Islet of Langerhans (tissue), 1 donor: ENCODE measurements around the gene ZNF486.
"Not testable (repeated sequence)": the region's sequence is repeated elsewhere in the genome, so short reads cannot be mapped to it uniquely, and the experiment has no call there.

Source experiments
- FAIRE-seq: peaks from one replicate; lab custom pipeline; 2011; peaks lifted over from hg19 to GRCh38; lab: Jason Lieb, UNC

The ZNF486 gene

DNA sequence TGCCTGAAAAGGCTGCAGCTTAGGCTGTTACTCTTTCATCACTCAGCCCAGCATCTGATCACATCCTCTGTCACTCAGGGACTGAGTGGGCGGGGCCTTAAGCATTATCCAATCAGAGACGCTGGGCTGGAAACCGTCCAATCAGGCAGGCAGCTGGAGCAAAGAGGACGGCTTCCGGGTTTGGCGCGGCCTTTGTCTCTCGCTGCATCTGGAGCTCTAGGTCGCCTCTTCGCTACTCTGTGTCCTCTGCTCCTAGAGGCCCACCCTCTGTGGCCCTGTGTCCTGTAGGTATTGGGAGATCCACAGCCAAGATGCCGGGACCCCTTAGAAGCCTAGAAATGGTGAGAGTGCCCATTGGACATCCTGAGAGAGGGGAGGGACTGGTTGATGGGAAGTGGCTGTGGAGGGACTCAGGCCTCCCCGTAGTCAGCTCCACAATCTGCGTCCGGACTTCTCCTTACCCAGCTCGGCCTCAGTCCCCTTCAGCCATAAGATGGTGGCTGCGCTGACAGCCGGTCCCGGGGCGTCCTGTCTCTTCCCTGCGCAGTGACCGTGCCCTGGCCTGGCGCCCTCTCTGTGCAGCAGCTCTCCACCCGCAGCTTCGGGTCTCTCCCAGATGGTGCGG is at the start of gene ZNF486:
Gene ZNF486 (plus strand): TSS at position 195 of the 625 bp plus-strand sequence. CDS start 117 bp downstream, at position 312.
- peak; percentile 84 for FAIRE-seq

DNA sequence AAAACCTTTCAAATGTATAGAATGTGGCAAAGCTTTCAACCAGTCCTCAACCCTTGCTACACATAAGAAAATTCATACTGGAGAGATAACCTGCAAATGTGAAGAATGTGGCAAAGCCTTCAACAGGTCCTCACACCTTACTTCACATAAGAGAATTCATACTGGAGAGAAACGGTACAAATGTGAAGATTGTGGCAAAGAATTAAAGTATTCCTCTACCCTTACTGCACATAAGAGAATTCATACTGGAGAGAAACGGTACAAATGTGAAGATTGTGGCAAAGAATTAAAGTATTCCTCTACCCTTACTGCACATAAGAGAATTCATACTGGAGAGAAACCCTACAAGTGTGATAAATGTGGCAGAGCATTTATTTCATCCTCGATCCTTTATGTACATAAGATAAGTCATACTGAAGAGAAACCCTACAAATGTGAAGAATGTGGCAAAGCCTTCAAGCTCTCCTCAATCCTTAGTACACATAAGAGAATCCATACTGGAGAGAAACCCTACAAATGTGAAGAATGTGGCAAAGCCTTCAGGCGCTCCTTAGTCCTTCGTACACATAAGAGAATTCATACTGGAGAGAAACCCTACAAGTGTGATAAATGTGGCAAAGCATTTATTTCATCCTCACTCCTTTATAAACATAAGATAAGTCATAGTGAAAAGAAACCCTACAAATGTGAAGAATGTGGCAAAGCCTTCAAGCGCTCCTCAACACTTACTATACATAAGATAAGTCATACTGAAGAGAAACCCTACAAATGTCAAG is 48.8 kb upstream of the ZNF486 start:
- not testable (repeated sequence) for FAIRE-seq

DNA sequence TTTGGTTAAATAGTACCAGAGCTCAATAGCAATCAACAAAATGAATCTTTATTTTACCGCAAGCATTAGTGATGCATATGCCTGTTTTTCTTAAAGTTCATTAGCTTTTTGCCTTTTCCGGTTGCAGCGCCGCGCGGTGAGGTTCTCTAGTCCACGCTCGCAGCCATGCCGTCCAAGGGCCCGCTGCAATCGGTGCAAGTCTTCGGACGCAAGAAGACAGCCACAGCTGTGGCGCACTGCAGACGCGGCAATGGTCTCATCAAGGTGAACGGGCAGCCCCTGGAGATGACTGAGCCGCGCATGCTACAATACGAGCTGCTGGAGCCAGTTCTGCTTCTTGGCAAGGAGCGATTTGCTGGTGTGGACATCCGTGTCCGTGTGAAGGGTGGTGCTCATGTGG is 42.1 kb upstream of the ZNF486 start:
- no peak for FAIRE-seq

GRCh38 chr19:20132933-20133332 is 34.1 kb upstream of the ZNF486 start:
- FAIRE-seq: not testable (repeated sequence)

- not testable (repeated sequence) for FAIRE-seq
Measured at GRCh38 chr19:20137714-20138113, 29.3 kb upstream of the ZNF486 start.

- FAIRE-seq: no peak
Measured at GRCh38 chr19:20151617-20152145, 15.3 kb upstream of the ZNF486 start.

GRCh38 chr19:20152506-20152905 is 14.5 kb upstream of the ZNF486 start:
- not testable (repeated sequence) for FAIRE-seq

DNA sequence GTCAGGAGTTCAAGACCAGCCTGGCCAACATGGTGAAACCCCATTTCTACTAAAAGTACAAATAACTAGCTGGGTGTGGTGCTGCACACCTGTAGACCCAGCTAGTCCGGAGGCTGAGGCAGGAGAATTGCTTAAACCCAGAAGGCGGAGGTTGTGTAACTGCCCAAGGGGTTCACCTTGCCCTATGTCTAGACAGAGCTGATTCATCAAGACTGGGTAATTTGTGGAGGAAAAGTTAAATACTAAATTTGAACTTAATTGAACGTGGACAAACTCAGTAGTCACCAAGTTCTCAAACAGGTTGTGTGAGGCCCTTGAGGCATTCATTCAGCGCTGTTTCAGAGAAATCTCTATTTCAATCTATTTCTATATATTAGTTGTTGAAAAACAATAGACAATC is 13.7 kb upstream of the ZNF486 start:
- FAIRE-seq: no peak

DNA sequence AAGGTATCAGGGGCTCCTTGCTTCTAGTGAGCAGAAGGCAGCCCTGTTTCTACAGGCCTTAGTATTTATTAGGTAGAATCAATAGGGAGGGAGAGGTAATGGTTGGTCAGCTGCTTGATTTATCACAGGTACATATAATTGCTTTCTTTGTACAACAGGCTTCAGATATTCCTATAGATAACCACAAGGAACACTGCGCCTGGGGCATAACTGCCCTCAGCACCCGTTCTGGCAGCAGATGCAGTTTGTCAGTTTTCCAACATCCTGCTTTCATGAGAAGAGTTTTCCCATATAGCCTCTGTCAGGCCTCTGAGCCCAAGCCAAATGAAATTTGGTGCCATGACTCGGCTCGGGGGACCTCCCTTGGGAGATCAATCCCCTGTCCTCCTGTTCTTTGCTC is 12.4 kb upstream of the ZNF486 start:
- no peak for FAIRE-seq

GRCh38 chr19:20162821-20163220 is 4.2 kb upstream of the ZNF486 start:
- FAIRE-seq: no peak

- FAIRE-seq: no peak
Measured at GRCh38 chr19:20164456-20164855, 2.6 kb upstream of the ZNF486 start.

GRCh38 chr19:20165971-20166592 is 932 bp upstream of the ZNF486 start:
- no peak for FAIRE-seq

DNA sequence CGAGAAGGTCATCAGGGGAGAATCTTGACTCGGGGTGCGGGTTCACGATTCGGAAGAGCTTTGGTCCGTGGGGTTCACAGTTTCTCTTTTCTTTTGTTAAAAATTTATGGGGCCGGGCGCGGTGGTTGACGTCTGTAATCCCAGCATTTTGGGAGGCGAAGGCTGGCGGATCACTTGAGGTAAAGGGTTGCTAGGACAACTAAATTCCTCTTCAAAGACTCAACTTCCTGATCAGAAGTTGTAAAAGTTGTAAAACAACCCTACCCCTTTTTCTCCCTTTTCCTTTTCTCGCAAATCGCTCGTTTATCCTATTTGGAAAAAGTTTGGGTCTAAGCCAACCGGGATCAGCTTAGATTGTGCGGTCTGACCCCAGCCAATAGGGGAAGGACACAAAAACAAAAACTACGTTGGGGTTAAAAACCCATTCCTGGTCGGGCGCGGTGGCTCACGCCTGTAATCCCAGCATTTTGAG is 673 bp downstream of the ZNF486 start:
- no peak for FAIRE-seq

DNA sequence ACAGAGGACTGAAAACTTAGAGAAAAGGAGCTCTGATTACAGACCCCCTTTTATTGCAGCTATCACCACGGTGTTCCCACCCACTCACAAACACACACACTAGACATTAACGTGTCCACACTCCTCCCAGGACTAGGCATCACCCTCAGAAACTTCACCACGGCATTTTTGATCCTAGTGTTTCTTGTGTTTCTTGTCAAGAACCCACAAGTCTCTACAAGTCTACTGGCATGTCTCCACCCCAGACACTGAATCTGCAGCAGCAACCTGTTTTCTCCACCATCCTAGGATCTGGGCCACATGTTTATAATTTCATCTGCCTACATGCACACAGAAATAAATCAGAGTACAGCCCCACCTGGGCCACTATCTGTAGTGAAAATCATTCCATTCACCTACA is 4.3 kb downstream of the ZNF486 start:
- no peak for FAIRE-seq

DNA sequence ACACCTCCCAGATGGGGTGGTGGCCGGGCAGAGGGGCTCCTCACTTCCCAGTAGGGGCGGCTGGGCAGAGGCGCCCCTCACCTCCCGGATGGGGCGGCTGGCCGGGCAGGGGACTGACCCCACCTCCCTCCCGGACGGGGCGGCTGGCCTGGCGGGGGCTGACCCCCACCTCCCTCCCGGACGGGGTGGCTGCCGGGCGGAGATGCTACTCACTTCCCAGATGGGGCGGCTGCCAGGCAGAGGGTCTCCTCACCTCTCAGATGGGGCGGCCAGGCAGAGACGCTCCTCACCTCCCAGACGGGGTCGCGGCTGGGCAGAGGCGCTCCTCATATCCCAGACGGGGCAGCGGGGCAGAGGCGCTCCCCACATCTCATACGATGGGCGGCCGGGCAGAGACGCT is 8.8 kb downstream of the ZNF486 start:
- not testable (repeated sequence) for FAIRE-seq

DNA sequence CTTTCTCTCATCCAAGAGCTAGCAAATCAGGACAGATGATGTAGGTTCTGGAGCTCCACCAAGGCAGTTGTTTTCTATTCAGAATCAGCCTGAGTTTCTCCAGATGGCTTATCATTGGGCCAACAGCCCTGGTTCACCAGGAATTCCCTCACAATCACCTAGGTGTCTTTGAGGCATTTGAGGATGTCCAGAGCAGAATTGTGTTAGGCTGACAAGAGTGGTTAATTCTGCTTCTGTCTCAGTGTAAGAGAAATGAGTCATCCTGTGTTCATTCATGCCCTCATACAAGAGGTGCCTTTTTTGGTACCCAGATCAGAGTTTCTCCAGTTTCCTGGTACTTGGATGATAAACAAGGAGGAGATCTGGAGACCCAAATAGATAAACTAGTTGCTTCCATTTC is 12.9 kb downstream of the ZNF486 start:
- FAIRE-seq: not testable (repeated sequence)

DNA sequence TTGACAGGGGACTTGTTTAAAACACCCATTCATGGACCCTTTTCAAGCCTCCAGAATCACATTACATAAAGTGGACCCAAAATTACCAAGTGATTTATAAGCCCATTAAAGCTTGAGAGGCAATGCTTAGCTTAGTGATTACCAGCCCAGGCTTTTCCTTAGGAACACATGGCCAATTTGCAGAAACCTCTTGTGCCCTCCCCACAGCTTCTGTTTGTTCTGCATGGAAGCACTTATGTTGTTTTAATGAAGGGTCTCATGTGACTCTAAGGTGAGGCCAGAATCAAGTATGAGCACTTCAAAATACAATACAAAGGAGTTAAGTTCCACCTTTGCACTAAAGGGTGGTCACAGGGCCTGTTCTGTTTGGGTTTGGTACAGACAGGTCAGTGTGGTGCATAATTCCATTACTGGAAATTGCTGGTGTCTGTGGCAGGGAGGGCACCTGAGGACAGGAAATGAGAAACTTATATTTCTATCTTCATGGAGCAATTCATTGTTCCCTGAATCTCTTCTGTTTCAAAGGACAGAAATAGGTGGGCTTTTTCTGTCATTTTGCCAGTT is 15.3 kb downstream of the ZNF486 start:
- no peak for FAIRE-seq

DNA sequence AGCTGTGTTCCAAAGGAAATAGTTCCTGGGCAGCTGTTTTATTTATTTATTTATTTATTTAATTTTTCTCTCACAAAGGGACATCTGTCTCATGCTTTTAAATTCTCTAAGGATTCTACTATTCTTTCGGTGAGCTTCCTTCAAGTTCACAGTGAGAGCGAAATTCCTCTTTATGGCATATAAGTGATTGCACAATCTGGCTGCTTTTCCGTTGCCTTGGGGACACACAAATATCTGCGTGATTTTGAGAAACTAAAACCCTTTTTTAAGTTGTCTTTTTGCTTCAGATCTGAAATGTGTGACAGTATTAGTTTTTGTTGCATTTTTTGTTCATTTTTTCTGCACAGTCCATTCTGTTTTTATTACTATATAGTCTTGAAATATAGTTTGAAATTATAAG is 19.2 kb downstream of the ZNF486 start:
- FAIRE-seq: no peak

- no peak for FAIRE-seq
Measured at GRCh38 chr19:20197747-20198146, 30.7 kb downstream of the ZNF486 start.

DNA sequence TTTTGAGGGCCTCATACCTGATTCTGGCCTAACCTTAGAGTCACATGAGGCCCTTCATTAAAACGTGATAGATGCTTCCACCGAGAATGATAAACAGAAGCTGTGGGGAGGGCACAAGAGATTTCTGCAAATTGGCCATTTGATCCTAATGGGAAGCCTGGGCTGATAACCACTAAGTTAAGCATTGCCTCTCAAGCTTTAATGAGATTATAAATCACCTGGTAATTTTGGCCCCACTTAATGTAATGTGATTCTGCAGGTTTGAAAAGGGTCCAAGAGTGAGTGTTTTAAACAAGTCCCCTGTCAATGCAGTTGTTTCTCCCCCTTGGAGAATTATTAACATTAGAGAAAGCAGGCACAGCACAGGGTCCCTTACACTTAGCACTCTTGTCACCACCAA is 42.0 kb downstream of the ZNF486 start:
- FAIRE-seq: no peak

- FAIRE-seq: not testable (repeated sequence)
Measured at GRCh38 chr19:20214366-20214765, 47.4 kb downstream of the ZNF486 start.

GRCh38 chr19:20221605-20222004 is 54.6 kb downstream of the ZNF486 start:
- FAIRE-seq: not testable (repeated sequence)

DNA sequence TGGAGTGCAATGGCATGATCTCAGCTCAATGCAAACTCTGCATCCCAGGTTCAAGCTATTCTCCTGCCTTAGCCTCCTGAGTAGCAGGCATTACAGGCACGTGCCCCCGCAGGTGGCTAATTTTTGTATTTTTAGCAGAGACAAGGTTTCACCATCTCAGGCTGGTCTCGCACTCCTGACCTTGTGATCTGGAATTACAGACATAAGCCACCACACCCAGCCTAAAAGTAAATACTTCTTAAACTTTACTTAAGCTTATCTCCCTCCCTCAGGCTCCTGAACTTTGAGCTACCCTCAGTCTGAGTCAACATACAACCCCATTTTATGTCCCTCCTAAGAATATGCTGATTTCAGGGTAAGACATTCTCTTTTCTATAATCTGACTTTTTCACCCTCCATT is 66.1 kb downstream of the ZNF486 start:
- no peak for FAIRE-seq
